GM18951 (cell line): ENCODE measurements around the gene STAG3.
"Not testable (repeated sequence)": the region's sequence is repeated elsewhere in the genome, so short reads cannot be mapped to it uniquely, and the experiment has no call there.

Source experiments
- POLR2A ChIP-seq: IDR thresholded peaks from 4 replicates; pipeline ENCODE4 v1.6.1; 2011; ENCODE audit warnings: mild to moderate bottlenecking; ENCODE audit not compliant: insufficient read length, insufficient read depth; ENCODE audit errors: extremely low read depth
- in situ Hi-C: fragments of 300-500 bp; cut with MboI; formaldehyde crosslinking; loops from one replicate; pipeline ENCODE4 v1.12.0; 2022; ENCODE audit warnings: low sequenced_read_pairs, mixed read lengths, inconsistent platforms; ENCODE audit not compliant: unreplicated experiment

The STAG3 gene

GRCh38 chr7:100195222-100195621, 17.5 kb downstream of the STAG3 start:
- TF ChIP-seq POLR2A: no peak
- in situ Hi-C loops: no loop called here

- in situ Hi-C loops: not testable (repeated sequence)
These were observed 18.2 kb downstream of the STAG3 start for GRCh38 chr7:100195901-100196322.

- in situ Hi-C loops: no loop called here
- no peak for TF ChIP-seq POLR2A
These were observed 20.5 kb downstream of the STAG3 start for GRCh38 chr7:100198266-100198665.

- in situ Hi-C loops: no loop called here
- TF ChIP-seq POLR2A: no peak
These were observed 23.0 kb downstream of the STAG3 start for GRCh38 chr7:100200693-100201092.

GRCh38 chr7:100204454-100204853, 26.7 kb downstream of the STAG3 start:
- in situ Hi-C loops: no loop called here

GRCh38 chr7:100208911-100209408, 31.2 kb downstream of the STAG3 start:
- TF ChIP-seq POLR2A: no peak
- in situ Hi-C loops: no loop called here

More at GRCh38 chr7:100204454-100204853, 26.7 kb downstream of the STAG3 start:
- TF ChIP-seq POLR2A: no peak

GRCh38 chr7:100209493-100209892, 31.8 kb downstream of the STAG3 start:
- in situ Hi-C loops: no loop called here
- no peak for TF ChIP-seq POLR2A

- in situ Hi-C loops: loop anchor here (10.0 kb wide), 2 partner anchors 66 to 134 kb away; partner anchors contain the start of gene LAMTOR4
- TF ChIP-seq POLR2A: no peak
These were observed 33.1 kb downstream of the STAG3 start for GRCh38 chr7:100210805-100211204.

- in situ Hi-C loops: loop anchor here (10.0 kb wide), 2 partner anchors 67 to 133 kb away; partner anchors contain the start of gene LAMTOR4
- peak; percentile 25 for TF ChIP-seq POLR2A
These were observed 33.6 kb downstream of the STAG3 start for GRCh38 chr7:100211342-100211780.

GRCh38 chr7:100212631-100213286, 35.0 kb downstream of the STAG3 start:
- TF ChIP-seq POLR2A: no peak
- in situ Hi-C loops: loop anchor here (10.0 kb wide), 2 partner anchors 68 to 132 kb away; partner anchors contain the start of gene LAMTOR4

GRCh38 chr7:100213672-100214071, 36.0 kb downstream of the STAG3 start:
- in situ Hi-C loops: loop anchor here (10.0 kb wide), 2 partner anchors 69 to 131 kb away; partner anchors contain the start of gene LAMTOR4

GRCh38 chr7:100214356-100214755, 36.6 kb downstream of the STAG3 start:
- in situ Hi-C loops: loop anchor here (10.0 kb wide), 2 partner anchors 70 to 130 kb away; partner anchors contain the start of gene LAMTOR4

More at GRCh38 chr7:100213672-100214071, 36.0 kb downstream of the STAG3 start:
- no peak for TF ChIP-seq POLR2A

GRCh38 chr7:100215895-100216294, 38.2 kb downstream of the STAG3 start:
- in situ Hi-C loops: loop anchor here (10.0 kb wide), 2 partner anchors 71 to 129 kb away; partner anchors contain the start of gene LAMTOR4
- no peak for TF ChIP-seq POLR2A

GRCh38 chr7:100217934-100218333, 40.2 kb downstream of the STAG3 start:
- in situ Hi-C loops: loop anchor here (10.0 kb wide), 2 partner anchors 73 to 127 kb away; partner anchors contain the start of gene LAMTOR4
